HepG2 (cell line): Measurements from ENCODE around the gene RAB2B. TPM values are rescaled to one million over a fixed set of nuclear protein-coding genes. Genes with fewer than 3 reads are reported as not detected.
A peak's percentile ranks its signal among the peaks of the same experiment; 100 is the strongest.

Experiments
- ARID2 ChIP-seq: sonication (generic); formaldehyde crosslinking; IDR thresholded peaks from 2 replicates; pipeline ENCODE4 v1.8.1; 2022; ENCODE audit warnings: mild to moderate bottlenecking, missing genetic modification reagents, borderline replicate concordance
- KMT2A ChIP-seq: sonication (generic); formaldehyde crosslinking; IDR thresholded peaks from 2 replicates; pipeline ENCODE4 v1.4.0; 2020; ENCODE audit warnings: missing genetic modification reagents
- POLR2AphosphoS5 ChIP-seq: IDR thresholded peaks from 2 replicates; pipeline ENCODE4 v1.6.1; 2012; ENCODE audit warnings: low read depth, low read length
- SOX13 ChIP-seq, 3 experiments: fragments of 450-650 bp in 1 of 3; sonication (generic) in 1 of 3; formaldehyde crosslinking in 1 of 3; IDR thresholded peaks in 2 of 3; conservative IDR thresholded peaks in 1 of 3; 2 replicates each; pipeline versions ENCODE4 v1.5.0 to v1.6.1; 2016 to 2020; ENCODE audit warnings: antibody characterized with exemption in 1 of 3, mild to moderate bottlenecking in 1 of 3, missing compliant biosample characterization in 1 of 3, missing genetic modification reagents in 1 of 3, moderate library complexity in 1 of 3
- ZNF101 ChIP-seq: sonication (generic); formaldehyde crosslinking; IDR thresholded peaks from 2 replicates; pipeline ENCODE4 v1.4.0; 2020; ENCODE audit warnings: mild to moderate bottlenecking, low read depth, missing genetic modification reagents, borderline replicate concordance
- ZNF253 ChIP-seq: sonication (generic); formaldehyde crosslinking; IDR thresholded peaks from 2 replicates; pipeline ENCODE4 v1.8.0; 2022; ENCODE audit warnings: mild to moderate bottlenecking, missing genetic modification reagents, borderline replicate concordance
- ZNF354B ChIP-seq: sonication (generic); formaldehyde crosslinking; IDR thresholded peaks from 2 replicates; pipeline ENCODE4 v1.8.0; 2022; ENCODE audit warnings: mild to moderate bottlenecking, missing genetic modification reagents
- polyA plus RNA-seq, 8 experiments: library from polyadenylated mRNA; depleted of rRNA in 3 of 8; stranded (reverse) in 7 of 8; unstranded in 1 of 8; fragments of >200 nt; fragmentation: Illumina TruSeq in 4 of 8; extraction: Trizol in 4 of 8; gene quantifications; 2 replicates each; pipeline versions ENCODE4 v1.2.1 to v1.2.3, GENCODE V29; 2011 to 2016; ENCODE audit warnings: low read depth in 4 of 8, missing spikeins in 1 of 8, mixed read lengths in 1 of 8; ENCODE audit not compliant: insufficient read depth in 1 of 8
- total RNA-seq, 5 experiments: library from RNA; depleted of rRNA; stranded (reverse); fragments of >200 nt; fragmentation: Illumina TruSeq; extraction: Trizol; gene quantifications; 2 replicates each; pipeline ENCODE4 v1.2.3, GENCODE V29; 2016; ENCODE audit warnings: low read depth in 1 of 5
- TF ChIP-seq, protein P1 (sequence below): sonication (generic); formaldehyde crosslinking; IDR thresholded peaks from 2 replicates; pipeline ENCODE4 v1.5.1; 2020; ENCODE audit warnings: mild to moderate bottlenecking, missing genetic modification reagents
- TF ChIP-seq, protein P2 (sequence below): IDR thresholded peaks from 2 replicates; pipeline ENCODE4 v1.6.1; 2012; ENCODE audit warnings: low read depth, low read length, improper control_type of control experiment
- TF ChIP-seq, protein P3 (sequence below): sonication (generic); formaldehyde crosslinking; IDR thresholded peaks from 2 replicates; pipeline ENCODE4 v1.5.0; 2020; ENCODE audit warnings: mild to moderate bottlenecking, missing genetic modification reagents, borderline replicate concordance
- TF ChIP-seq, protein P4 (sequence below): sonication (generic); formaldehyde crosslinking; conservative IDR thresholded peaks from 2 replicates; pipeline ENCODE4 v1.4.0; 2020; ENCODE audit warnings: missing genetic modification reagents

Gene RAB2B
- total and polyA plus RNA-seq, 2 of the 13 experiments (the other 11 are each of a cell fraction or from before 2014, with no cell fraction given), result 36.0 to 60.6 TPM

DNA sequence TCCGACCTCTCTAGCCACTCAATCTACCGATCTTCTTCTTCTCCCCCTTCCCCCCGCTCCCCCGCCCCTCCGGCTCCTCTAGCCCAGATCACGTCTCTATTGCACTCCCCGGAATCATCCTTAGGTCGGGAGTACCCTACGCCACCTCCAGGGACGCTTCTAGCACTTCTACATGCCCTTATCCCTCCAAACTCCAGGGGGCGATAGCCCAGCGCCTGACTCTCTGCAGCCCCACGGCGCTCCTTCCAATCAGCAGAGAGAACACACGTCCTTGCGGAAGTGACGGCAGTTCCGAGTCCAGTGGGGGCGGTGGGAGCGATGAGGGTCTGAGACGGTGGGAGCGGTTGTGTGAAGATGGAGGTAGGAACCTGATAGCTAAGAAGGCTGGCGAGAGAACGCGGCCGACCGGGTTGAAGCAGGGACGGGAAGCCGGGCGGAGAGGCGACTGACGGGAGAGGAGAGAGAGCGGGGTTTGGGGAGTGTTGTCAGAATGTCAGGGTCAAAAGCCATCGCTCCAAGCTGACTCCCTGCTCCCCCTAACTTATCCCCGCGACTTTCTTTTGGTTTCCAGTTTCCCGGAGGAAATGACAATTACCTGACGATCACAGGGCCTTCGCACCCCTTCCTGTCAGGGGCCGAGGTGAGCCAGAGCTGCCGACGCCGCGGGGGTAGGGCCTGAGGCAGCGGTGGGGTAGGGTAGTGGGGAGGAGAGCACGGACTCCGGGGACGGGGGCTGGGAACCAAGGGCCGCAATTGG, at the start of gene RAB2B, which contains the start of gene TOX4 (continued):
- TF ChIP-seq ZNF101 (CRISPR knock-in tag), result no peak
- TF ChIP-seq, protein P1, sequence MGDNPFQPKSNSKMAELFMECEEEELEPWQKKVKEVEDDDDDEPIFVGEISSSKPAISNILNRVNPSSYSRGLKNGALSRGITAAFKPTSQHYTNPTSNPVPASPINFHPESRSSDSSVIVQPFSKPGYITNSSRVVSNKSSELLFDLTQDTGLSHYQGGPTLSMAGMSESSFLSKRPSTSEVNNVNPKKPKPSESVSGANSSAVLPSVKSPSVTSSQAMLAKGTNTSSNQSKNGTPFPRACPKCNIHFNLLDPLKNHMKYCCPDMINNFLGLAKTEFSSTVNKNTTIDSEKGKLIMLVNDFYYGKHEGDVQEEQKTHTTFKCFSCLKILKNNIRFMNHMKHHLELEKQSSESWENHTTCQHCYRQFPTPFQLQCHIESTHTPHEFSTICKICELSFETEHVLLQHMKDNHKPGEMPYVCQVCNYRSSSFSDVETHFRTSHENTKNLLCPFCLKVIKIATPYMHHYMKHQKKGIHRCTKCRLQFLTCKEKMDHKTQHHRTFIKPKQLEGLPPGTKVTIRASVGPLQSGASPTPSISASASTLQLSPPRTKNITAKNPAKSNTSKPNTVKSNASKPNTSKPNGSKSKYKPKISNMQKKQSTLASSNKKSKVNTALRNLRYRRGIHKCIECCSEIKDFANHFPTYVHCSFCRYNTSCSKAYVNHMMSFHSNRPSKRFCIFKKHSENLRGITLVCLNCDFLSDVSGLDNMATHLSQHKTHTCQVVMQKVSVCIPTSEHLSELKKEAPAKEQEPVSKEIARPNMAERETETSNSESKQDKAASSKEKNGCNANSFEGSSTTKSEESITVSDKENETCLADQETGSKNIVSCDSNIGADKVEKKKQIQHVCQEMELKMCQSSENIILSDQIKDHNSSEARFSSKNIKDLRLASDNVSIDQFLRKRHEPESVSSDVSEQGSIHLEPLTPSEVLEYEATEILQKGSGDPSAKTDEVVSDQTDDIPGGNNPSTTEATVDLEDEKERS (CRISPR knock-in tag), result no peak
- peak; percentile 97 for TF ChIP-seq KMT2A (CRISPR knock-in tag)
- TF ChIP-seq, protein P2, sequence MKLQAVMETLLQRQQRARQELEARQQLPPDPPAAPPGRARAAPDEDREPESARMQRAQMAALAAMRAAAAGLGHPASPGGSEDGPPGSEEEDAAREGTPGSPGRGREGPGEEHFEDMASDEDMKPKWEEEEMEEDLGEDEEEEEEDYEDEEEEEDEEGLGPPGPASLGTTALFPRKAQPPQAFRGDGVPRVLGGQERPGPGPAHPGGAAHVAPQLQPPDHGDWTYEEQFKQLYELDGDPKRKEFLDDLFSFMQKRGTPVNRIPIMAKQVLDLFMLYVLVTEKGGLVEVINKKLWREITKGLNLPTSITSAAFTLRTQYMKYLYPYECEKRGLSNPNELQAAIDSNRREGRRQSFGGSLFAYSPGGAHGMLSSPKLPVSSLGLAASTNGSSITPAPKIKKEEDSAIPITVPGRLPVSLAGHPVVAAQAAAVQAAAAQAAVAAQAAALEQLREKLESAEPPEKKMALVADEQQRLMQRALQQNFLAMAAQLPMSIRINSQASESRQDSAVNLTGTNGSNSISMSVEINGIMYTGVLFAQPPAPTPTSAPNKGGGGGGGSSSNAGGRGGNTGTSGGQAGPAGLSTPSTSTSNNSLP, result peak; percentile 87
- peak; percentile 98 for TF ChIP-seq POLR2AphosphoS5
- no peak for TF ChIP-seq ARID2 (CRISPR knock-in tag)
- no peak for TF ChIP-seq ZNF354B (CRISPR knock-in tag)
- TF ChIP-seq SOX13 (IDR thresholded peaks at IDR 0.05), result peak; percentile 37; the same call in 1 of the 2 replicates
- peak; percentile 53 to 58; a peak in 2 of 4 replicates for TF ChIP-seq SOX13 (CRISPR knock-in tag; conservative IDR thresholded peaks at IDR 0.05 in 1 of 2, IDR thresholded peaks at IDR 0.05 in 1 of 2)
- TF ChIP-seq ZNF253, result no peak; the same call in 1 of the 2 replicates
- TF ChIP-seq, protein P3, sequence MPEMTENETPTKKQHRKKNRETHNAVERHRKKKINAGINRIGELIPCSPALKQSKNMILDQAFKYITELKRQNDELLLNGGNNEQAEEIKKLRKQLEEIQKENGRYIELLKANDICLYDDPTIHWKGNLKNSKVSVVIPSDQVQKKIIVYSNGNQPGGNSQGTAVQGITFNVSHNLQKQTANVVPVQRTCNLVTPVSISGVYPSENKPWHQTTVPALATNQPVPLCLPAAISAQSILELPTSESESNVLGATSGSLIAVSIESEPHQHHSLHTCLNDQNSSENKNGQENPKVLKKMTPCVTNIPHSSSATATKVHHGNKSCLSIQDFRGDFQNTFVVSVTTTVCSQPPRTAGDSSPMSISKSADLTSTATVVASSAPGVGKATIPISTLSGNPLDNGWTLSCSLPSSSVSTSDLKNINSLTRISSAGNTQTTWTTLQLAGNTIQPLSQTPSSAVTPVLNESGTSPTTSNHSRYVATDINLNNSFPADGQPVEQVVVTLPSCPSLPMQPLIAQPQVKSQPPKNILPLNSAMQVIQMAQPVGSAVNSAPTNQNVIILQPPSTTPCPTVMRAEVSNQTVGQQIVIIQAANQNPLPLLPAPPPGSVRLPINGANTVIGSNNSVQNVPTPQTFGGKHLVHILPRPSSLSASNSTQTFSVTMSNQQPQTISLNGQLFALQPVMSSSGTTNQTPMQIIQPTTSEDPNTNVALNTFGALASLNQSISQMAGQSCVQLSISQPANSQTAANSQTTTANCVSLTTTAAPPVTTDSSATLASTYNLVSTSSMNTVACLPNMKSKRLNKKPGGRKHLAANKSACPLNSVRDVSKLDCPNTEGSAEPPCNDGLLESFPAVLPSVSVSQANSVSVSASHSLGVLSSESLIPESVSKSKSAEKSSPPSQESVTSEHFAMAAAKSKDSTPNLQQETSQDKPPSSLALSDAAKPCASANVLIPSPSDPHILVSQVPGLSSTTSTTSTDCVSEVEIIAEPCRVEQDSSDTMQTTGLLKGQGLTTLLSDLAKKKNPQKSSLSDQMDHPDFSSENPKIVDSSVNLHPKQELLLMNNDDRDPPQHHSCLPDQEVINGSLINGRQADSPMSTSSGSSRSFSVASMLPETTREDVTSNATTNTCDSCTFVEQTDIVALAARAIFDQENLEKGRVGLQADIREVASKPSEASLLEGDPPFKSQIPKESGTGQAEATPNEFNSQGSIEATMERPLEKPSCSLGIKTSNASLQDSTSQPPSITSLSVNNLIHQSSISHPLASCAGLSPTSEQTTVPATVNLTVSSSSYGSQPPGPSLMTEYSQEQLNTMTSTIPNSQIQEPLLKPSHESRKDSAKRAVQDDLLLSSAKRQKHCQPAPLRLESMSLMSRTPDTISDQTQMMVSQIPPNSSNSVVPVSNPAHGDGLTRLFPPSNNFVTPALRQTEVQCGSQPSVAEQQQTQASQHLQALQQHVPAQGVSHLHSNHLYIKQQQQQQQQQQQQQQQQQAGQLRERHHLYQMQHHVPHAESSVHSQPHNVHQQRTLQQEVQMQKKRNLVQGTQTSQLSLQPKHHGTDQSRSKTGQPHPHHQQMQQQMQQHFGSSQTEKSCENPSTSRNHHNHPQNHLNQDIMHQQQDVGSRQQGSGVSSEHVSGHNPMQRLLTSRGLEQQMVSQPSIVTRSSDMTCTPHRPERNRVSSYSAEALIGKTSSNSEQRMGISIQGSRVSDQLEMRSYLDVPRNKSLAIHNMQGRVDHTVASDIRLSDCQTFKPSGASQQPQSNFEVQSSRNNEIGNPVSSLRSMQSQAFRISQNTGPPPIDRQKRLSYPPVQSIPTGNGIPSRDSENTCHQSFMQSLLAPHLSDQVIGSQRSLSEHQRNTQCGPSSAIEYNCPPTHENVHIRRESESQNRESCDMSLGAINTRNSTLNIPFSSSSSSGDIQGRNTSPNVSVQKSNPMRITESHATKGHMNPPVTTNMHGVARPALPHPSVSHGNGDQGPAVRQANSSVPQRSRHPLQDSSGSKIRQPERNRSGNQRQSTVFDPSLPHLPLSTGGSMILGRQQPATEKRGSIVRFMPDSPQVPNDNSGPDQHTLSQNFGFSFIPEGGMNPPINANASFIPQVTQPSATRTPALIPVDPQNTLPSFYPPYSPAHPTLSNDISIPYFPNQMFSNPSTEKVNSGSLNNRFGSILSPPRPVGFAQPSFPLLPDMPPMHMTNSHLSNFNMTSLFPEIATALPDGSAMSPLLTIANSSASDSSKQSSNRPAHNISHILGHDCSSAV (CRISPR knock-in tag), result no peak
- TF ChIP-seq, protein P4, sequence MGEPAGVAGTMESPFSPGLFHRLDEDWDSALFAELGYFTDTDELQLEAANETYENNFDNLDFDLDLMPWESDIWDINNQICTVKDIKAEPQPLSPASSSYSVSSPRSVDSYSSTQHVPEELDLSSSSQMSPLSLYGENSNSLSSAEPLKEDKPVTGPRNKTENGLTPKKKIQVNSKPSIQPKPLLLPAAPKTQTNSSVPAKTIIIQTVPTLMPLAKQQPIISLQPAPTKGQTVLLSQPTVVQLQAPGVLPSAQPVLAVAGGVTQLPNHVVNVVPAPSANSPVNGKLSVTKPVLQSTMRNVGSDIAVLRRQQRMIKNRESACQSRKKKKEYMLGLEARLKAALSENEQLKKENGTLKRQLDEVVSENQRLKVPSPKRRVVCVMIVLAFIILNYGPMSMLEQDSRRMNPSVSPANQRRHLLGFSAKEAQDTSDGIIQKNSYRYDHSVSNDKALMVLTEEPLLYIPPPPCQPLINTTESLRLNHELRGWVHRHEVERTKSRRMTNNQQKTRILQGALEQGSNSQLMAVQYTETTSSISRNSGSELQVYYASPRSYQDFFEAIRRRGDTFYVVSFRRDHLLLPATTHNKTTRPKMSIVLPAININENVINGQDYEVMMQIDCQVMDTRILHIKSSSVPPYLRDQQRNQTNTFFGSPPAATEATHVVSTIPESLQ (CRISPR knock-in tag), result no peak
